Vagina (tissue), 2 donors: Measurements from ENCODE around the gene NFAM1.

Source experiments
- CTCF ChIP-seq, 3 experiments: fragments of 450-650 bp in 2 of 3; fragments of 200-600 bp in 1 of 3; sonication (generic) in 1 of 3; IDR thresholded peaks; one replicate each; pipeline ENCODE4 v1.5.1; 2017 to 2019; ENCODE audit warnings: antibody characterized with exemption in 3 of 3, mild to moderate bottlenecking in 2 of 3, moderate library complexity in 2 of 3
- POLR2AphosphoS5 ChIP-seq, 2 donors: sonication (generic); formaldehyde crosslinking; IDR thresholded peaks; one replicate each; pipeline ENCODE4 v1.9.0; 2017; ENCODE audit warnings: antibody characterized with exemption in 2 of 2, mild to moderate bottlenecking in 2 of 2, low read depth in 1 of 2; ENCODE audit not compliant: insufficient read depth in 1 of 2

- no peak for TF ChIP-seq CTCF (IDR thresholded peaks at IDR 0.05)
- no peak for TF ChIP-seq POLR2AphosphoS5 (IDR thresholded peaks at IDR 0.05; ENCODE audit: insufficient read depth in 1 of 2, low read depth in 1 of 2)
Observed at GRCh38 chr22:42428025-42428424, 4.2 kb downstream of the NFAM1 start.
